Epithelial cell of prostate (primary cell): Measurements from ENCODE around the gene TTI1.
A peak's percentile ranks its signal among the peaks of the same experiment; 100 is the strongest.
"Not testable (repeated sequence)": the region's sequence is repeated elsewhere in the genome, so short reads cannot be mapped to it uniquely, and the experiment has no call there.

Source experiments
- DNase-seq: peaks from one replicate; pipeline ENCODE4 v3.0.0-alpha.2; 2011; ENCODE audit warnings: low read depth, low spot score
- H3K27ac ChIP-seq: fragments of 450-650 bp; 2 replicates; pipeline ENCODE4 v1.5.1; 2017; ENCODE audit warnings: mild to moderate bottlenecking

TTI1 gene

GRCh38 chr20:38017959-38018358 lies 15.3 kb downstream of the TTI1 start:
- DNase-seq = no peak
- no peak overlapping the region for H3K27ac ChIP-seq

GRCh38 chr20:38013887-38014286 lies 19.4 kb downstream of the TTI1 start:
- no peak for DNase-seq
- no peak overlapping the region for H3K27ac ChIP-seq

- DNase-seq = no peak
- H3K27ac ChIP-seq = no peak overlapping the region
These were observed 20.9 kb downstream of the TTI1 start for GRCh38 chr20:38012332-38012731.

GRCh38 chr20:38011696-38012095 lies 21.6 kb downstream of the TTI1 start:
- H3K27ac ChIP-seq = no peak overlapping the region
- no peak for DNase-seq

GRCh38 chr20:38009416-38009815 lies 23.8 kb downstream of the TTI1 start:
- DNase-seq = not testable (repeated sequence)

GRCh38 chr20:38008233-38008944 lies 24.9 kb downstream of the TTI1 start:
- no peak overlapping the region for H3K27ac ChIP-seq
- no peak for DNase-seq

More at GRCh38 chr20:38009416-38009815, 23.8 kb downstream of the TTI1 start:
- H3K27ac ChIP-seq = not testable (repeated sequence)

GRCh38 chr20:38007526-38007925 lies 25.7 kb downstream of the TTI1 start:
- no peak for DNase-seq
- H3K27ac ChIP-seq = no peak overlapping the region

- DNase-seq = no peak
- H3K27ac ChIP-seq = no peak overlapping the region
These were observed 27.4 kb downstream of the TTI1 start for GRCh38 chr20:38005903-38006302.

GRCh38 chr20:38004416-38004815 lies 28.8 kb downstream of the TTI1 start:
- no peak for DNase-seq
- H3K27ac ChIP-seq = no peak overlapping the region

- H3K27ac ChIP-seq = peak overlapping the region; percentile 67
These were observed 30.8 kb downstream of the TTI1 start for GRCh38 chr20:38002422-38002821.

GRCh38 chr20:38001981-38002380 lies 31.3 kb downstream of the TTI1 start:
- H3K27ac ChIP-seq = peak overlapping the region; percentile 67
- no peak for DNase-seq

More at GRCh38 chr20:38002422-38002821, 30.8 kb downstream of the TTI1 start:
- DNase-seq = no peak

GRCh38 chr20:38001173-38001875 lies 31.9 kb downstream of the TTI1 start:
- peak overlapping the region; percentile 67 for H3K27ac ChIP-seq
- DNase-seq = peak; percentile 40

- H3K27ac ChIP-seq = no peak overlapping the region
- no peak for DNase-seq
These were observed 33.0 kb downstream of the TTI1 start for GRCh38 chr20:38000293-38000692.

- DNase-seq = no peak
- H3K27ac ChIP-seq = no peak overlapping the region
These were observed 33.6 kb downstream of the TTI1 start for GRCh38 chr20:37999526-38000263.

GRCh38 chr20:37997516-37997915 lies 35.7 kb downstream of the TTI1 start:
- no peak for DNase-seq
- no peak overlapping the region for H3K27ac ChIP-seq

- H3K27ac ChIP-seq = no peak overlapping the region
These were observed 37.2 kb downstream of the TTI1 start for GRCh38 chr20:37995856-37996605.

GRCh38 chr20:37994512-37994911 lies 38.7 kb downstream of the TTI1 start:
- DNase-seq = peak; percentile 65
- peak overlapping the region; percentile 58 for H3K27ac ChIP-seq

More at GRCh38 chr20:37995856-37996605, 37.2 kb downstream of the TTI1 start:
- DNase-seq = no peak

GRCh38 chr20:37992802-37993409 lies 40.4 kb downstream of the TTI1 start:
- H3K27ac ChIP-seq = peak overlapping the region; percentile 58
- DNase-seq = peak; percentile 70

GRCh38 chr20:37991908-37992307 lies 41.3 kb downstream of the TTI1 start:
- peak overlapping the region; percentile 58 for H3K27ac ChIP-seq
- no peak for DNase-seq
